Measurements from ENCODE around the gene FN1.
"Not testable (repeated sequence)": the region's sequence is repeated elsewhere in the genome, so short reads cannot be mapped to it uniquely, and the experiment has no call there.

FN1 gene

DNA sequence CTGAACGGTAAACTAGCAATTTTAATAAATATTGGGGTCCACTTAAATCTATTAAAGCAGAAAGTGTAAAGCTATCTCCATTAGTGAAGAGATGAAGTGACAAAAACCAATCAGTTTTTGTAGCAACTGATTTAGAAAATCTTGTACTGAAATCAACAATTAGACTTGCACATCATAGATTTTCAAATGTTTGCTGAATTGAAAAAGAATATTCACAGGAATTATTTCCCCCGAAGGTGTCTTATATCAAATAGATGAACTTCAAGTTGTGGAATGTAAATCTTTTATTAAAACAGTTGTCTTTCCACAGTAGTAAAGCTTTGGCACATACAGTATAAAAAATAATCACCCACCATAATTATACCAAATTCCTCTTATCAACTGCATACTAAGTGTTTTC, 75.3 kb downstream of the FN1 start:
- TF ChIP-seq, protein P1, sequence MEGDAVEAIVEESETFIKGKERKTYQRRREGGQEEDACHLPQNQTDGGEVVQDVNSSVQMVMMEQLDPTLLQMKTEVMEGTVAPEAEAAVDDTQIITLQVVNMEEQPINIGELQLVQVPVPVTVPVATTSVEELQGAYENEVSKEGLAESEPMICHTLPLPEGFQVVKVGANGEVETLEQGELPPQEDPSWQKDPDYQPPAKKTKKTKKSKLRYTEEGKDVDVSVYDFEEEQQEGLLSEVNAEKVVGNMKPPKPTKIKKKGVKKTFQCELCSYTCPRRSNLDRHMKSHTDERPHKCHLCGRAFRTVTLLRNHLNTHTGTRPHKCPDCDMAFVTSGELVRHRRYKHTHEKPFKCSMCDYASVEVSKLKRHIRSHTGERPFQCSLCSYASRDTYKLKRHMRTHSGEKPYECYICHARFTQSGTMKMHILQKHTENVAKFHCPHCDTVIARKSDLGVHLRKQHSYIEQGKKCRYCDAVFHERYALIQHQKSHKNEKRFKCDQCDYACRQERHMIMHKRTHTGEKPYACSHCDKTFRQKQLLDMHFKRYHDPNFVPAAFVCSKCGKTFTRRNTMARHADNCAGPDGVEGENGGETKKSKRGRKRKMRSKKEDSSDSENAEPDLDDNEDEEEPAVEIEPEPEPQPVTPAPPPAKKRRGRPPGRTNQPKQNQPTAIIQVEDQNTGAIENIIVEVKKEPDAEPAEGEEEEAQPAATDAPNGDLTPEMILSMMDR (conservative IDR thresholded peaks at IDR 0.05): no peak
- H3K27ac ChIP-seq: no peak overlapping the region; the same call in 1 of the 2 replicates

DNA sequence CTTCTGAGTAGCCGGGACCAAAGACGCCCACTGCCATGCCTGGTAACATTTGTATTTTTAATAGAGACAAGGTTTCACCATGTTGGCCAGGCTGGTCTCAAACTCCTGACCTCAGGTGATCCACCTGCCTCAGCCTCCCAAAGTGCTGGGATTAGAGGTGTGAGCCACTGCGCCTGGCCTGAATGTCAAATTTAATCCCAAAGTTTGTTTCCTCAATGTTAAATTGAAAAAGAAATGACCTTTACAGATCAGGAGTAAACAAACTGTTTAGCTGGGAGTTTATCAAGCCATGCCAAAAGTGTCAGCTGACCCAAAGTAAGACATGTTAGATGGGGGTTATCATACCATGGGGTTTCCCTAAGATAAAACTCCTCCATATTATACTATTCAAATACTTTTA, 75.8 kb downstream of the FN1 start:
- H3K27ac ChIP-seq: not testable (repeated sequence)

DNA sequence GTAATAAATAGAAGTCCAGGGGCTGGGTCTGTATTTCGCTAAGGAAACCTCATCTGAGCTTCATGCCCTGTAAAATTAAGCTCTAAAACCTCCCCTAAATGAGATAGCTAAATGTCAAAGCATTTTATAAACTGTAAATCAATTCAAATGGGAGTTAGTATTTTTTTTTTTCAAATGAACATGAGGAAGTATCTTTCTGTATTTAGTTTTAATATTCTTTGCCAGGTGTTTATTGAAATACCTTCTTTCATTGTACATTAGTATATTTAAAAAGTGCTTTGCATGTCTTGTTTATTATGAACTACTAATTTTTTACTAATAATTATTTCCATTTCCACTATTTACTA, 76.3 kb downstream of the FN1 start:
- no peak overlapping the region for H3K27ac ChIP-seq
- TF ChIP-seq, protein P1 (conservative IDR thresholded peaks at IDR 0.05): no peak

DNA sequence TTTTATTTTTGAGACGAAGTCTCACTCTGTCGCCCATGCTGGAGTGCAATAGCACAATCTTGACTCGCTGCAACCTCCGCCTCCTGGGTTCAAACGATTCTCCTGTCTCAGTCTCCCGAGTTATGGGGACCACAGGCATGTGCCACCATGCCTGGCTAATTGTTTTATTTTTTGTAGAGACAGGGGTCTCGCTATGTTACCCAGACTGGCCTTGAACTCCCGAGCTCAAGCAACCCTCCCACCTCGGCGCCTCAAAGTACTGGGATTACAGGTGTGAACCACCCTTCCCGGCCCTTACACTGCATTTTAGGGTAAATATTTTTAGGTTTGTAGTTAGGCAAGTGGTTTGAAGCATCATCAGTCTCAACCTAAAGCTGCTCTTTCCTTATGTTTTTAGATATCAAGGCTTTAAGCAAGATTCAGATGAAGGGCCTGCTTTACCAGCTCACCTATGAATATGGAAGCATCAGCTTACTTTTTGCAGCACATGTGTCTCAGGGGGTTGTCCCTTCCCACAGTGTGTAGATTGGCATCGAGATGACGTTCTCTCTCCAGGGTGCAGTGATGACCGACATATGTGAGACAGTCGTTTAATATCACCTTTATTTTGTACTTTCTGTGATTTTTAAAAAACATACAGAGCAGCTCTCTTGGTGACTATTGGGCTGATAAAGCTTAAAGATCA, 76.8 kb downstream of the FN1 start:
- H3K27ac ChIP-seq: no peak overlapping the region
- TF ChIP-seq, protein P1 (conservative IDR thresholded peaks at IDR 0.05): no peak

DNA sequence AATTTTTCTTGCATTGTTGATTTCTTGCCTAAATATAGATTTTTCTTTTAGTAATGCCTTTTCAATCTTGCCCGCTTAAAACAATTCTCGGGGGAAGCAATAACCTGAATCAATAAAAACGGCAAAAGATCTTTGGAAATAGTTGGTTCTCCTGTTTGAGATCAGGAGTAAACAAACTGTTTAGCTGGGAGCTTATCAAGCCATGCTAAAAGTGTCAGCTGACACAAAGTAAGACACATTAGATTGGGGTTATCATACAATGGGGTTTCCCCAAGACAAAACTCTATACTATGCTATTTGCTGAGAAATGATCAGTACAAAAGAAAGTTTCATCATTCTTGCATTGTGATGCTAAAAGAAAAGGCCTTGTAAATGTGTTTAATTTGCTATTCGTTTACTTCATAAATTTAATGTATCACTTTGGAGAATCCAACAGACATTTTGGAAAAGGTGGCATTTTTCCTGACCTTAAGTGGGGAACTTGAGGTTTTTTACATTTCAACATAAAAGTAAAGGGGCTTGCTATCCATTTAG, 77.5 kb downstream of the FN1 start:
- no peak overlapping the region for H3K27ac ChIP-seq
- TF ChIP-seq, protein P1 (conservative IDR thresholded peaks at IDR 0.05): no peak

DNA sequence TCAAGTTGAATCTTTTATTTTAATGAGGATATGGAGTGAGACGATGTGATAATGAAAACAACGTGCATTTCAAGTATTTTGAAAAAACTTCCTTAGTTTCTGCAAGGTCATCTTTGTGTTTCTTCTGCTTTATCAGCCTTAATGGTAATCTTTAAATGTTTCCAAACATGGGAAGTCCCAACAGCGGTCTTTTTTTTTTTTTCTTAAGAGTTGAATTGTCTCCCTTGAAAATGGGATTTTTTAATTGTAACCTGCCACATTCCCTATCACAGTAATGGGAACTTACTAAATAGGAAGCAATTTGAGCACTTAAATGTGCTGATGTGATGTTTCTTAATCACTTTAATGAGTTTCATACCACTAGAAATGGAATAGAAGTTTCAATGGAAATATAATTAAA, 78.2 kb downstream of the FN1 start:
- TF ChIP-seq, protein P1 (conservative IDR thresholded peaks at IDR 0.05): no peak
- H3K27ac ChIP-seq: no peak overlapping the region

DNA sequence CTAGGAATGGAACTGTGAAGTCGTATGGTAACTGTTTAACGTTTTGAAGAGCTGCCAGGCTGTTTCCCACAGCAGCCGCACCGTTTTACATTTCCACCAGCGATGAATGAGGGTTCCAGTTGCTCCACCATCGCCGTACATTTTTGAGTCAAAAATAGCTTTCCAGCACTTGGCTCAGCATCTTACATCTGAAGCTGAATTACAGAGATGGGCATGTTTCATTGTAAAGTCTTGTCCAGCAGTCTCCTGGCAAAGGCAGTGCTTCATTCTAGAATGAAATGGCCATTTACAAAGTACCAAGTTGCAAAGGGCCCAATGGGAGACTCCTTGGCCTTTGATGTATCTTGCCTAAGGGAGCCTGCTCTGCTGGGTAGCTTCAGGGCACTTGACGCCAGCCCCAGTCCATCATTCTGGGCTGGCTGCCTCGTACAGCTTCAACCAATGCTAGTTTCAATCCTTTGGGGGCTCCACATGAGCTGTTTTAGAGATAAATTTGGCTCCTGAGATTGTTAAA, 78.9 kb downstream of the FN1 start:
- TF ChIP-seq, protein P1 (conservative IDR thresholded peaks at IDR 0.05): no peak
- H3K27ac ChIP-seq: no peak overlapping the region

DNA sequence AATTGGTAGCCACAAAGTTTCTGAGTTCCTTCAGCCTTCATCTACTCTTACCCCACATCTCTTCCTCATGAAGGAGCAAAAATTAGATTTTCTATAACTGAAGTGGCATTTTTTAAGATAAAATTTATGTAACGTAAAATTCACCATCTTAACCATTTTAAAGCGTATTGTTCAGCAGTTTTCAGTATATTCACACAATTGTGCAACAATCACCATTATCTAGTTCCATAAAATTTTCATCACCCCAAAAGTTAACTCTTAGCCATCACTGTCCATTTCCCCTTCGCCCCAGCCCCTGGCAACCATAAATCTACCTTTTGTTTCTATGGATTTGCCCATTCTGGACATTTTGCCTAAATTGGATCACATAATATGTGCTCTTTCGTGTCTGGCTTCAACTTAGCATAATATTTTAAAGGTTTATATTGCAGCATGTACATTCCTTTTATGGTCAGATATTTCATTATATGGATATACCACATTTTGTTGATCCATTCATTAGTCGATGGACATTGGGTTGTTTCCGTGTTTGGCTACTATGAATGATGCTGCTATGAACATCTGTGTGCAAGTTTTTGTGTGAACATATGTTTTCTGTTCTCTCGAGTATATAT, 79.4 kb downstream of the FN1 start:
- no peak overlapping the region for H3K27ac ChIP-seq

More for the DNA sequence above, 79.4 kb downstream of the FN1 start:
- TF ChIP-seq, protein P1 (conservative IDR thresholded peaks at IDR 0.05): no peak
